GM18517 (cell line): ENCODE measurements around the gene GANC.

ENCODE experiments used
- ATAC-seq: cut with Tn5 transposase; IDR thresholded peaks from one replicate; pipeline ENCODE4 v1.9.1; 2021; ENCODE audit warnings: mild to moderate bottlenecking, moderate library complexity; ENCODE audit not compliant: unreplicated experiment

Gene GANC

GRCh38 chr15:42338500-42338899 lies 65.5 kb downstream of the GANC start:
- no peak for ATAC-seq

GRCh38 chr15:42343596-42344232 lies 70.7 kb downstream of the GANC start:
- ATAC-seq = no peak

GRCh38 chr15:42344763-42345162 lies 71.8 kb downstream of the GANC start:
- no peak for ATAC-seq

GRCh38 chr15:42345504-42345903 lies 72.5 kb downstream of the GANC start:
- no peak for ATAC-seq

GRCh38 chr15:42348083-42348482 lies 75.1 kb downstream of the GANC start:
- no peak for ATAC-seq

- ATAC-seq = no peak
These were observed 76.2 kb downstream of the GANC start for GRCh38 chr15:42349186-42349585.

- no peak for ATAC-seq
These were observed 79.4 kb downstream of the GANC start for GRCh38 chr15:42352401-42352800.

GRCh38 chr15:42353061-42353460 lies 80.1 kb downstream of the GANC start:
- no peak for ATAC-seq

GRCh38 chr15:42354824-42355223 lies 81.8 kb downstream of the GANC start:
- ATAC-seq = no peak

- no peak for ATAC-seq
These were observed 82.3 kb downstream of the GANC start for GRCh38 chr15:42355291-42355690.

- no peak for ATAC-seq
These were observed 83.8 kb downstream of the GANC start for GRCh38 chr15:42356851-42357250.

- ATAC-seq = no peak
These were observed 85.1 kb downstream of the GANC start for GRCh38 chr15:42358141-42358540.

GRCh38 chr15:42359249-42359648 lies 86.2 kb downstream of the GANC start, which contains the start of gene CAPN3:
TSS of gene CAPN3 (plus strand) at chr15:42359501. CDS start at chr15:42359806, 305 bp downstream.
- no peak for ATAC-seq

- ATAC-seq = no peak
These were observed 87.0 kb downstream of the GANC start for GRCh38 chr15:42359985-42360384.

GRCh38 chr15:42360535-42361112 lies 87.6 kb downstream of the GANC start:
- no peak for ATAC-seq

- ATAC-seq = no peak
These were observed 90.5 kb downstream of the GANC start for GRCh38 chr15:42363487-42363886.

GRCh38 chr15:42363942-42364341 lies 90.9 kb downstream of the GANC start:
- ATAC-seq = no peak

GRCh38 chr15:42364529-42364928 lies 91.5 kb downstream of the GANC start:
- no peak for ATAC-seq

- ATAC-seq = no peak
These were observed 93.0 kb downstream of the GANC start for GRCh38 chr15:42365921-42366550.

- ATAC-seq = no peak
These were observed 94.0 kb downstream of the GANC start for GRCh38 chr15:42367041-42367440.

GRCh38 chr15:42368096-42368495 lies 95.1 kb downstream of the GANC start:
- ATAC-seq = no peak

- ATAC-seq = no peak
These were observed 98.1 kb downstream of the GANC start for GRCh38 chr15:42371096-42371495.
